Panc1 (cell line): ENCODE measurements around the gene MBD4.
"Not testable (repeated sequence)": the region's sequence is repeated elsewhere in the genome, so short reads cannot be mapped to it uniquely, and the experiment has no call there.

ENCODE experiments used
- CTCF ChIP-seq: fragments of 450-650 bp; IDR thresholded peaks from 2 replicates; pipeline ENCODE4 v1.5.1; 2017; ENCODE audit warnings: mild to moderate bottlenecking
- TF ChIP-seq, protein P1 (sequence below), 2 experiments: IDR thresholded peaks; 2 replicates each; pipeline ENCODE4 v1.6.1; 2011 to 2012; ENCODE audit warnings: low read depth in 2 of 2, control low read depth in 1 of 2, low read length in 1 of 2, mild to moderate bottlenecking in 1 of 2, moderate library complexity in 1 of 2; ENCODE audit not compliant: insufficient read depth in 1 of 2

DNA sequence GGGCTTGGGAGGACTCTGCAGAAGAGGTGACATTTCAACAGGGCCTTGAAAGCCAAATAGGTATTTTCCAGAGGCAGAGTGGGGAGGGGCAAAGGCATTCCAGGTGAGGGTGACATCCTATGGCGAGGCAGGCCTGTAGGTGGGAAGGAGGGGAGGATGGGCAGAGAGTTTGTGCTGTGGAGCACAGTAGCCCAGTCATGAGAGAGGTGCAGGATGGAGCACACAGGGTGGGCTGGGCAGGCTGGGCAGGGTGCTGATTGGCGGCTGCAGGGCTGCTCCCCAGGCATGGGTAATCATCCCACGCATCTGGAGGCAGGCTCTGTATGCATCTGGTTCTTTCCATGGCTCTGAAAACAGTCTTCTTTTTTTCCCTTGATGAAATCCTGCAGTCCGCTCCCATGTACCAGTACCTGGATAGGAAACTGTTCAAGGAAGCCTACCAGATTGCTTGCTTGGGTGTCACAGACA is 48.2 kb upstream of the MBD4 start:
- not testable (repeated sequence) for TF ChIP-seq CTCF
- TF ChIP-seq, protein P1, sequence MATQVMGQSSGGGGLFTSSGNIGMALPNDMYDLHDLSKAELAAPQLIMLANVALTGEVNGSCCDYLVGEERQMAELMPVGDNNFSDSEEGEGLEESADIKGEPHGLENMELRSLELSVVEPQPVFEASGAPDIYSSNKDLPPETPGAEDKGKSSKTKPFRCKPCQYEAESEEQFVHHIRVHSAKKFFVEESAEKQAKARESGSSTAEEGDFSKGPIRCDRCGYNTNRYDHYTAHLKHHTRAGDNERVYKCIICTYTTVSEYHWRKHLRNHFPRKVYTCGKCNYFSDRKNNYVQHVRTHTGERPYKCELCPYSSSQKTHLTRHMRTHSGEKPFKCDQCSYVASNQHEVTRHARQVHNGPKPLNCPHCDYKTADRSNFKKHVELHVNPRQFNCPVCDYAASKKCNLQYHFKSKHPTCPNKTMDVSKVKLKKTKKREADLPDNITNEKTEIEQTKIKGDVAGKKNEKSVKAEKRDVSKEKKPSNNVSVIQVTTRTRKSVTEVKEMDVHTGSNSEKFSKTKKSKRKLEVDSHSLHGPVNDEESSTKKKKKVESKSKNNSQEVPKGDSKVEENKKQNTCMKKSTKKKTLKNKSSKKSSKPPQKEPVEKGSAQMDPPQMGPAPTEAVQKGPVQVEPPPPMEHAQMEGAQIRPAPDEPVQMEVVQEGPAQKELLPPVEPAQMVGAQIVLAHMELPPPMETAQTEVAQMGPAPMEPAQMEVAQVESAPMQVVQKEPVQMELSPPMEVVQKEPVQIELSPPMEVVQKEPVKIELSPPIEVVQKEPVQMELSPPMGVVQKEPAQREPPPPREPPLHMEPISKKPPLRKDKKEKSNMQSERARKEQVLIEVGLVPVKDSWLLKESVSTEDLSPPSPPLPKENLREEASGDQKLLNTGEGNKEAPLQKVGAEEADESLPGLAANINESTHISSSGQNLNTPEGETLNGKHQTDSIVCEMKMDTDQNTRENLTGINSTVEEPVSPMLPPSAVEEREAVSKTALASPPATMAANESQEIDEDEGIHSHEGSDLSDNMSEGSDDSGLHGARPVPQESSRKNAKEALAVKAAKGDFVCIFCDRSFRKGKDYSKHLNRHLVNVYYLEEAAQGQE (IDR thresholded peaks at IDR 0.05; ENCODE audit: insufficient read depth in 1 of 2, low read depth in 2 of 2, low read length in 1 of 2): not testable (repeated sequence)
